Measurements from ENCODE around the gene PPARGC1A. TPM values are rescaled to one million over a fixed set of nuclear protein-coding genes. Genes with fewer than 3 reads are reported as not detected.

PPARGC1A gene
- total RNA-seq, 1 donor from 2014 or later, result 13.3 TPM

- DNase-seq (ENCODE audit: low spot score), result no peak
Observed at GRCh38 chr4:23844961-23845360, 44.9 kb downstream of the PPARGC1A start.

- no peak for DNase-seq (ENCODE audit: low spot score)
Observed at GRCh38 chr4:23839279-23839678, 50.6 kb downstream of the PPARGC1A start.

GRCh38 chr4:23838607-23839006 is 51.2 kb downstream of the PPARGC1A start:
- no peak for DNase-seq (ENCODE audit: low spot score)

- DNase-seq (ENCODE audit: low spot score), result no peak
Observed at GRCh38 chr4:23838131-23838530, 51.7 kb downstream of the PPARGC1A start.

- DNase-seq (ENCODE audit: low spot score), result no peak
Observed at GRCh38 chr4:23837371-23837770, 52.5 kb downstream of the PPARGC1A start.

- DNase-seq (ENCODE audit: low spot score), result no peak
Observed at GRCh38 chr4:23835774-23836478, 53.9 kb downstream of the PPARGC1A start.

- DNase-seq (ENCODE audit: low spot score), result no peak
Observed at GRCh38 chr4:23828779-23829178, 61.1 kb downstream of the PPARGC1A start.

GRCh38 chr4:23828020-23828715 is 61.7 kb downstream of the PPARGC1A start:
- DNase-seq (ENCODE audit: low spot score), result no peak

GRCh38 chr4:23822181-23822580 is 67.7 kb downstream of the PPARGC1A start:
- DNase-seq (ENCODE audit: low spot score), result no peak

GRCh38 chr4:23819041-23819511 is 70.8 kb downstream of the PPARGC1A start:
- DNase-seq (ENCODE audit: low spot score), result no peak

- DNase-seq (ENCODE audit: low spot score), result no peak
Observed at GRCh38 chr4:23818097-23818885, 71.6 kb downstream of the PPARGC1A start.

GRCh38 chr4:23814996-23815660 is 74.7 kb downstream of the PPARGC1A start:
- no peak for DNase-seq (ENCODE audit: low spot score)

- DNase-seq (ENCODE audit: low spot score), result no peak
Observed at GRCh38 chr4:23814587-23814986, 75.3 kb downstream of the PPARGC1A start.

- DNase-seq (ENCODE audit: low spot score), result no peak
Observed at GRCh38 chr4:23811161-23811560, 78.7 kb downstream of the PPARGC1A start.

- no peak for DNase-seq (ENCODE audit: low spot score)
Observed at GRCh38 chr4:23805450-23805851, 84.4 kb downstream of the PPARGC1A start.

GRCh38 chr4:23789762-23790161 is 100.1 kb downstream of the PPARGC1A start:
- no peak for DNase-seq (ENCODE audit: low spot score)

GRCh38 chr4:23788460-23788859 is 101.4 kb downstream of the PPARGC1A start:
- DNase-seq (ENCODE audit: low spot score), result no peak

GRCh38 chr4:23788027-23788426 is 101.8 kb downstream of the PPARGC1A start:
- no peak for DNase-seq (ENCODE audit: low spot score)

- DNase-seq (ENCODE audit: low spot score), result no peak
Observed at GRCh38 chr4:23782778-23783437, 106.9 kb downstream of the PPARGC1A start.

- DNase-seq (ENCODE audit: low spot score), result no peak
Observed at GRCh38 chr4:23779839-23780238, 110.0 kb downstream of the PPARGC1A start.

GRCh38 chr4:23779422-23779821 is 110.4 kb downstream of the PPARGC1A start:
- no peak for DNase-seq (ENCODE audit: low spot score)
